IPS-18c (cell line): ENCODE measurements around the gene RGS8.

Experiments used
- H3K4me3 ChIP-seq: 2 replicates; pipeline ENCODE4 v1.7.0; 2013; ENCODE audit warnings: low read depth, mild to moderate bottlenecking, low read length, moderate library complexity; ENCODE audit not compliant: insufficient read depth
- H3K9me3 ChIP-seq: one replicate; pipeline ENCODE4 v1.6.1; 2013; ENCODE audit warnings: mild to moderate bottlenecking, low read length, moderate library complexity; ENCODE audit not compliant: control insufficient read depth, insufficient read depth

RGS8 gene

GRCh38 chr1:182662121-182662890 lies 22.1 kb downstream of the RGS8 start:
- Histone ChIP-seq H3K4me3 (no peak overlapping the region), H3K9me3 (no peaks in the 10 kb centered on the region)

DNA sequence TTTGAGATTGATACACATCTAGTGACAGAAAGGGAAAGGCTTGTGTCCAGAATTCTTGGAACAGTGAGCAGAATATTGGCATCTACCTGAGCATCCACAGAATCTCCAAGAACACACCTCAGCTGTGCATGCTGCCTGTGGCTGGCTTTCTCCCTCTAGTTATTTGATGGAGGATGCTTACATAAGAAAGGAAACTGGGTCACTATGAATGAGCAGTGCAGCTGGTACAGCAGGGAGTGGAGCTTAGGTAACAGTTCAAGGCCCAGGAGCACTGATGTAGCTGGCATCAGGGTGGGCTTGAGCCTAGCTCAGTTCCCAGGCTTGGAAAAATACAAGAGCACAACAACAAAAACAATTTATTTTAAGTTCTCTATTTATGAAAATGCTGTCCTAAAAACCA lies 26.3 kb downstream of the RGS8 start:
- no peaks in the 10 kb centered on the region for H3K9me3 ChIP-seq
- no peak overlapping the region for H3K4me3 ChIP-seq

DNA sequence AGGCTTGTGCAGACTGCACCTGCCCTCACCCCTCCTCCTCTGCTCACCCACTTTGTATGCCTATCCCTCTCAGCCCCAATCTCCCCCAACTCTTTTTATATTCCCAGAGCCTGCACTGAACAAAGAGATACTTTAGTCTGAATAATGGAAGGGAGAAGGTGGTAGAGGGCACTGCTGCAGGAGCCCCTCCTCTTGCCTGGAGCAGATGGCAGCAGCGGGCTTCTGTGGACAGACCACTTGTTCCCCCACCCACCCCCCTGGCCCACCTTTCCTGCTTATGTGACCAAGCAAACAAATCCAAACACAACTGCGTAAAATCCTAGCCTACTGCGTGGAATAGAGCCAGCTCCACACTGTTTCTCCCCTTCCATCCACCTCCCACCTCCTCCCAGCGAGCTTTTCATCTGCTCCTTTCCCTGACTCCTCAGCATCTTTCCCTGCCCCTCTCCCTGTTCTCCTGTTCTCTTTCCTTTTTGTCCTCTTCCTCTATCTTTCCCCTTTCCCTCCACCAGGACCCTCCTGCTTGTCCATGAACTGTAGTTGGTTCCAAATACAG lies 27.5 kb downstream of the RGS8 start:
- Histone ChIP-seq H3K4me3 (no peak overlapping the region), H3K9me3 (no peaks in the 10 kb centered on the region)

DNA sequence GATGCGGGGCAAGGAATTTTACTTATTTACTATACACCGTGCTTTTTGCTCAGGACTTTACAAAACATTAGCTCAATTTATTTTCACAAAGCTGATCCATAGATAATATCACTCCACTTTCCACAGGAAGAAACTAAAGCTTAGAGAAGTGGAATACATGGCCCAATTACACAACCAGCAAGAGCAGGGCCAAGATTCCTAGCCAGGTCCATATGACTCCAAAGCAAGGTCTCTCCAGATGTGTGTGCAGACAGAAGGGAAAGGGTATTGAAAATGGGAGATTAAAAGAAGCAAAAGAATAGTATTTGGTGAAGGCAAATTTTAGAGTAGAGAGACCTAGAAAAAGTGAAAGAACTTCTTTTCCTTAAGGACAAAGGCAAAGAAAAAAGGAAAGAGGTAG lies 30.4 kb downstream of the RGS8 start:
- Histone ChIP-seq H3K9me3 (no peaks in the 10 kb centered on the region), H3K4me3 (no peak overlapping the region)

GRCh38 chr1:182652933-182653332 lies 31.5 kb downstream of the RGS8 start:
- Histone ChIP-seq H3K9me3 (no peaks in the 10 kb centered on the region), H3K4me3 (no peak overlapping the region)

DNA sequence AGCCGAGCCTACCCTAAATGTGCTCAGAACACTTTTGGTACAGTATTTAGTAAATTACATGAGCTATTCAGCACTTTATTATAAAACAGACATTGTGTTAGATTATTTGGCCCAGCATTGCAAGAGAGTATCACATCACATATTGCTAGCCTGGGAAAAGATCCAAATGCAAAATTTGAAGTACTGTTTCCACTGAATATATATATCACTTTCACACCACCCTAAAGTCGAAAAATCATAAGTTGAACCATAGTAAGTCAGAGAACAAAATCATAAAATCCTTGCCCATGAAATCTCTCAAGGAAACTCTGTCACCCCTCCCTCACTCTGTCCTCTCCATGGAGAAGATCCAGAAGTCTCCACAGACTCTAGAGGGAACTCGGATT lies 33.1 kb downstream of the RGS8 start:
- H3K4me3 ChIP-seq, result no peak overlapping the region

GRCh38 chr1:182650678-182651338 lies 33.6 kb downstream of the RGS8 start:
- H3K4me3 ChIP-seq, result no peak overlapping the region
- no peaks in the 10 kb centered on the region for H3K9me3 ChIP-seq

More for the DNA sequence above, 33.1 kb downstream of the RGS8 start:
- no peaks in the 10 kb centered on the region for H3K9me3 ChIP-seq

DNA sequence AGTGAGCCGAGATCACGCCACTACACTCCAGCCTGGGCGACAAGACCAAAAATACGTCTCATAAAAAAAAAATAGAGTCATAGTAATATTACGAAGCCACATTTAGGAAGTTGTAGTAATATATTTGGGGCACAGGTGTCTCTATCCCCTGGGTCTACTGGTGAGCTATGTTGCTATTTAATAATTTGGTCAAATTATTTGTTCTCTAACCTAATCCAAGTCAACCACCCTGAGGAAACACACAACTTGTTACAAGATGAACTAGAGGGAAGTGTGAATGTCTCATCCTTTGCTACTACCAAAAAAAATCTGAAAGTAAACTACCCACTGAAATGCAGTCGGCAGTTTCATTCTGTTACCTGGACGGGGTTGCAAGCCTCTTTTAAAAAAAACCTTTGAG lies 35.3 kb downstream of the RGS8 start:
- Histone ChIP-seq H3K9me3 (no peaks in the 10 kb centered on the region), H3K4me3 (no peak overlapping the region)

DNA sequence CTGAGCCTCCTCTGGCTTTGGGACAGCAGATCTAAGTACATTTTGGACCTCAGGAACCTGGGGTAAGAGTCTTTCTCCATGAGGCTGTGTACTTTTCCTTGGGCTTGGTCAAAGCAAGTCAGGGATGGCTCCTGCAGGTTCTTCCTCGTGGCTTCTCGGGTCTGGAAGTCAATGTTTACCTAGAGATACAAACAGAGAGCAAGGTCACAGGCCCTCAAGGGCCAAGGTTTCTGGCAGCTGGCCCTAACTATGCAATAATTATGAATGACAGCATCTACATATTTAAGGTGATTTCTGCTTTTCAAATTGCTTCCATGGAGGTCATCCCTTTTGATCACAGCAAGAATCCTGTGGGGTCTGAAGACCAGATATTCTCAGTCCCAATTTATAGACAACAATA lies 37.6 kb downstream of the RGS8 start:
- H3K9me3 ChIP-seq, result no peaks in the 10 kb centered on the region
- no peak overlapping the region for H3K4me3 ChIP-seq

DNA sequence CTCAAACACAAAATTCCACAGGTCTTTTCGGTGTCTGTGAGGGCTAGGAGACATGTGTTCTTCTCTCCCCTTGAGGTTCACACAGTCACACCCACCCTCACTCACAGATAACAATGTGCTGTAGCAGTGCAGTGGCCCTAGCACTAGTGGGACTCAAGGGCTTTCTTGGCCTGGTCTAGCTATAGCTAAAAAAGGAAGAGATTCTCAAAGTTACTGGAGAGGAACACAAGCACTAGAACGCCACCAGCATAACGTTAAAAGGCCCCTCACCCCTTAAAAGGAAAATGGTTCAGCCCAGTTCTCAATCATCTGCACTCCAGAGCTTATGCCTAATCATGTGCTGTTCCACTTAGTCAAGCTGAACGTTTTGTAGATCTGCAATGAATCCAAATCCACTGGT lies 39.5 kb downstream of the RGS8 start:
- Histone ChIP-seq H3K9me3 (no peaks in the 10 kb centered on the region), H3K4me3 (no peak overlapping the region)

- no peak overlapping the region for H3K4me3 ChIP-seq
- H3K9me3 ChIP-seq, result no peaks in the 10 kb centered on the region
Measured at GRCh38 chr1:182643699-182644098, 40.7 kb downstream of the RGS8 start.

- Histone ChIP-seq H3K9me3 (no peaks in the 10 kb centered on the region), H3K4me3 (no peak overlapping the region)
Measured at GRCh38 chr1:182642461-182642860, 41.9 kb downstream of the RGS8 start.

DNA sequence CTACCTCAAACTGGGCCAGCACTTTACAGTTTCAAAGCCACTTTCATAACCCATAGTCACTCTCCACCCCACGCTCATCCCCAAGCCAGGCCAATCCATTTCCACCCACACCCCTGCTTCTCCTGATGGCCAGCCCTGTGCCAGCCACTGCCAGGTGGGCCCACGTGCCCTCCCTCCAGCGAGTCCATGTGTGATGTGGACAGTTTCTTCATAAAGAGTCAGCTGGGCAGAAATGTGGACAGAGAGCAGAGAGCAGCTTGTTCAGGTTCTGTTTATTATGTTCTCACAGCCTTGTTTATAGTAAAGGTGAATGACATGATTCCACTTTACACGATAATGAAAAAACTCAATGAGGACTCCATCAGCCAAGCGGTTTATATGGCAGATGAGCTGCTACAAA lies 42.8 kb downstream of the RGS8 start:
- H3K9me3 ChIP-seq, result no peaks in the 10 kb centered on the region
- H3K4me3 ChIP-seq, result no peak overlapping the region

- Histone ChIP-seq H3K9me3 (no peaks in the 10 kb centered on the region), H3K4me3 (no peak overlapping the region)
Measured at GRCh38 chr1:182639330-182639729, 45.1 kb downstream of the RGS8 start.

DNA sequence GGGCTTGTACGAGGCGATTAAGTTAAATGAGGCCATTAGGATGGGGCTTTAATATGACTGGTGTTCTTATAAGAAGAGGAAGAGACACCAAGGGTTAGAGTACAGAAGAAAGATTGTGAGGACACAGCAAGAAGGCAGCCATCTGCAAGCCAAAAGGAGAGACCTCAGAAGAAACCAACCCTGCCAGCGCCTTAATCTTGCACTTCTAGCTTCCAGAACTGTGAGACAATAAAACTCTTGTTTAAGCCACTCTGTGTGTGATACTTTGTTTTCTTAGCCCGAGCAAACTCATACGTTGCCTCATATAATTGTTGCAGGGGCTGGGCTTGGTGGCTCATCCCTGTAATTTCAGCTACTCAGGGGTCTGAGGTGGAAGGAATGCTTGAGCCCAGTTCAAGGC lies 46.6 kb downstream of the RGS8 start:
- Histone ChIP-seq H3K4me3 (no peak overlapping the region), H3K9me3 (no peaks in the 10 kb centered on the region)

- no peak overlapping the region for H3K4me3 ChIP-seq
Measured at GRCh38 chr1:182635871-182636270, 48.5 kb downstream of the RGS8 start.

More at GRCh38 chr1:182635871-182636270, 48.5 kb downstream of the RGS8 start:
- no peaks in the 10 kb centered on the region for H3K9me3 ChIP-seq
